ENCODE data around the gene CHST13.
"Not testable (repeated sequence)": the region's sequence is repeated elsewhere in the genome, so short reads cannot be mapped to it uniquely, and the experiment has no call there.

CHST13 gene

DNA sequence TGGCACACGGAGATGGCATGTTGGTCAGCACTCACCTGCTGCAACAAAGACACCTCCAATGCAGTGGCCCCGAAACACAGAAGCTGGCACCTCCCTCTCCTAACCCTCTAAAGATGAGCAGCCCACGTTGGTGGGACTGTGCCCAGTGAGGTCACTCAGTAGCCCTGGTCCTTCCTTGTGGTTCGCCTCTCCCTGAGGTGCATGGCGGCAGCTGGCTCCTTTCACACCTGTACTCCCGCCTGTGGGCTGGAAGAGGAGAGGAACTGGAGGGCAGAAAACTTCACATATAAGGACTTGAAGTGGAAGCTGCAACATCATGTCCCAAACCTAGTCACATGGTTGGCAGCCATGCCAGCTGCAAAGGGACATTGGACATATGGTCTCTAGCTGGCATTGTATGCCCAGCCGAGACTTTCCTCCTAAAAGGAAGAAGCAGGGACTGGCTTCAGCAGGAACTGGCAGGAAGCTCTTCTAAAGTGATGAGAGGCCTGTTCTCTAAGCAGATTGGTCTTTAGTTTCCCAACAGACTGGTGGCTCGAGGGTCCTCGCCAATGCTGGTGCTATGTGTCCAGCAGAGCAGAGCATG lies 45.5 kb downstream of the CHST13 start:
- DNase-seq (ENCODE audit: insufficient read length, low spot score): no peak
- TF ChIP-seq POLR2AphosphoS5 (IDR thresholded peaks at IDR 0.05; ENCODE audit: low read depth, low read length): no peak
- TF ChIP-seq SPI1 (IDR thresholded peaks at IDR 0.05; ENCODE audit: low read depth, low read length): no peak
- TF ChIP-seq TAF1 (IDR thresholded peaks at IDR 0.05; ENCODE audit: low read depth, low read length): no peak
- no peak for TF ChIP-seq POU2F2 (IDR thresholded peaks at IDR 0.05; ENCODE audit: low read depth, low read length)
- TF ChIP-seq POLR2A (IDR thresholded peaks at IDR 0.05; ENCODE audit: low read depth, low read length): no peak
- TF ChIP-seq PAX5 (IDR thresholded peaks at IDR 0.05; ENCODE audit: insufficient read depth, low read length, severe bottlenecking): no peak
- no peak for FAIRE-seq

DNA sequence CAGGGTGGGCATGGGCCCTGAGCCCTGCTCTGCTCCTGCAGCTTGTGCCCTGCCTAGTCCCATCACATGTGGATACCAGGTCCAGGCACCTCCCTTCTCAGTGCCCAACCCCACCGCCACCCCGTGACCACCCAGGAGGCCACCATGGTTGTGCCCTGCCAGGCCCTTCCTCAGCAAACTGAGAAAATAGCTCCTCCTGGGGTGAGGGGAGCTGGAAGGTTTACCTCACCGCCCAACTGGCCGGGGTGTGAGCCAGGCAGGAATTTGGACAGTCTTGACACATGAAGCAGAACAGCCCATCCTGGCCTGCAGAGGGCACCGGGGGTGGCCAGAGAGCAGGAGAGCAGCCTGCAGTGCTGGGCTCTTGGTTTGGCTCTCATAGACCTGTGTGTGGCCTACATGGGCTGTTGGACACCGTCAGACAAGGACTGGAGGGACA lies 46.2 kb downstream of the CHST13 start:
- no peak for FAIRE-seq
- TF ChIP-seq TAF1 (IDR thresholded peaks at IDR 0.05; ENCODE audit: low read depth, low read length) (no peak), POLR2A (IDR thresholded peaks at IDR 0.05; ENCODE audit: low read depth, low read length) (no peak), SPI1 (IDR thresholded peaks at IDR 0.05; ENCODE audit: low read depth, low read length) (no peak), POLR2AphosphoS5 (IDR thresholded peaks at IDR 0.05; ENCODE audit: low read depth, low read length) (no peak), PAX5 (IDR thresholded peaks at IDR 0.05; ENCODE audit: insufficient read depth, low read length, severe bottlenecking) (no peak), POU2F2 (IDR thresholded peaks at IDR 0.05; ENCODE audit: low read depth, low read length) (no peak)

GRCh38 chr3:126571078-126571477 lies 47.1 kb downstream of the CHST13 start:
- FAIRE-seq (no peak), DNase-seq (ENCODE audit: insufficient read length, low spot score) (no peak)
- TF ChIP-seq POLR2AphosphoS5 (IDR thresholded peaks at IDR 0.05; ENCODE audit: low read depth, low read length) (no peak), POU2F2 (IDR thresholded peaks at IDR 0.05; ENCODE audit: low read depth, low read length) (no peak), PAX5 (IDR thresholded peaks at IDR 0.05; ENCODE audit: insufficient read depth, low read length, severe bottlenecking) (no peak), SPI1 (IDR thresholded peaks at IDR 0.05; ENCODE audit: low read depth, low read length) (no peak), POLR2A (IDR thresholded peaks at IDR 0.05; ENCODE audit: low read depth, low read length) (no peak)

More for the DNA sequence above, 46.2 kb downstream of the CHST13 start:
- no peak for DNase-seq (ENCODE audit: insufficient read length, low spot score)

DNA sequence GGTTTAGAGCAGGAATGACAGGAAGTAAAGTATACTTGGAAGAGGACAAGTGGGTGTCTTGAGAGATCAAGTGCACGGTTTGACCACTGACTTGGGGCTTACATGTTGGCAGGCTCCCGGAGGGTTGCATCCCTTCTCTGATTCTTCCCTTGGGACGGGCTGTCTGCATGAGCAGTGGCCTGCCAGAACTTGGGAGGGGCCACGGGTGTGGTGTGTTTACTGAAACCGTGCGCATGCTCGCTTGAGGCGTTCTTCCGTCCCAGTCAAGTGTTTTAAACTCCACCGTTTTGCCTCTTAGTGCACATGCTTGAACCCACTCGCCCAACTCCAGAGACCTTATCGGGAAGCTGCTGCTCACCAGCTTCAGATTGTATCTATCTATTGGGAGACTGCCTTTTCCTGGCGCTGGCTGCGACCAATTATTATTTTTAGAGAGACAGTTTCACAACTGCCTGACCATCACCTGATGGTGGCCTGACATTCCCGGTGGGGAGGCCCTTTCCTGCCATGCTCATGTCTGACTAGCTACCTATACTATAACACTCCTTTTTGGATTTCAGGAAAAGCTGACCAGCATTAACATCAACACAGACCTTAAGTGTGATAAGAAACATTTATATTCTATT lies 49.6 kb downstream of the CHST13 start:
- no peak for DNase-seq (ENCODE audit: insufficient read length, low spot score)
- no peak for FAIRE-seq
- no peak for TF ChIP-seq POU2F2 (IDR thresholded peaks at IDR 0.05; ENCODE audit: low read depth, low read length)

GRCh38 chr3:126577261-126577660 lies 53.3 kb downstream of the CHST13 start:
- no peak for DNase-seq (ENCODE audit: insufficient read length, low spot score)
- TF ChIP-seq SPI1 (IDR thresholded peaks at IDR 0.05; ENCODE audit: low read depth, low read length) (no peak), POLR2AphosphoS5 (IDR thresholded peaks at IDR 0.05; ENCODE audit: low read depth, low read length) (no peak)
- FAIRE-seq: no peak

DNA sequence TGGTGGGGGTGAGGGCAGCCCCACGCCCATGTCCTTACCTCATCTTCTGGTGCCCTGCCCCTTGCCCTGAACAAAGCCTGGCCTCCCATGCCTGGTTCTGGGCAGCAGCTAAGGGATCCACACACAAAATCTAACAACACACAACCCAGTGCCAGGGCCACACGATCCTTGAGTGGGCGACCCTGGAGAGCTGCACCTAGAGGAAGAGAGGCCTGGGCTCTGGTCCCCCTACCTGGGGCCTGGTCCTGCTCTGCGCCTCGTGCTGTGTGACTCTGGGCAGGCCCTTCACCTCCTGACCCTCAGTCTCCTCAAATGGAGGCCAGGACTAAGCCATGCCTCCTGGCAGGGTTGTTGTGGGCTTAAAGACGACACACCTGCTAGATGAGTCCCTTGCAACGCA lies 54.7 kb downstream of the CHST13 start:
- no peak for DNase-seq (ENCODE audit: insufficient read length, low spot score)
- TF ChIP-seq POLR2A (IDR thresholded peaks at IDR 0.05; ENCODE audit: low read depth, low read length) (no peak), SPI1 (IDR thresholded peaks at IDR 0.05; ENCODE audit: low read depth, low read length) (no peak), POU2F2 (IDR thresholded peaks at IDR 0.05; ENCODE audit: low read depth, low read length) (no peak), TAF1 (IDR thresholded peaks at IDR 0.05; ENCODE audit: low read depth, low read length) (no peak), PAX5 (IDR thresholded peaks at IDR 0.05; ENCODE audit: insufficient read depth, low read length, severe bottlenecking) (no peak), POLR2AphosphoS5 (IDR thresholded peaks at IDR 0.05; ENCODE audit: low read depth, low read length) (no peak)
- FAIRE-seq: no peak

DNA sequence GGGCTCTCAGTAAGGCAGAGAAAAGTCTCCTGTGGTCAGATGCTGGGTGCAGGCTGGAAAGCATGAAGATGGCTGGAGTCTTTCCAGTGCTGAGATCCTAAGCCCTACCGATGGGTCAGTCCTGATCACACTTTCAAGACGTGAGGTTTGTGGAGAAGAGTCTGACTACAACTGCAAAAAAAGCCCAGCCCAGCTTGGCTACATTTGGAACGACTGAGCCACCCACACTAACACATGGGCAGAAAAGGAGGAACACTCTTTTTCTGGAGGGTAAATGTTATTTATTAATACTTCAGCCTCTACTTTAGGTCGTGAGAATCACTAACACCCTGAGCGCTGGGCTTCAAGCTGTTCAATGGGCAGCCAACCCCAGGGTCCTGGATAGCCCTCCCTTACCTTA lies 56.8 kb downstream of the CHST13 start:
- FAIRE-seq: no peak
- DNase-seq (ENCODE audit: insufficient read length, low spot score): no peak
- no peak for TF ChIP-seq SPI1 (IDR thresholded peaks at IDR 0.05; ENCODE audit: low read depth, low read length)
- TF ChIP-seq POU2F2 (IDR thresholded peaks at IDR 0.05; ENCODE audit: low read depth, low read length): no peak
- TF ChIP-seq TAF1 (IDR thresholded peaks at IDR 0.05; ENCODE audit: low read depth, low read length): no peak
- no peak for TF ChIP-seq PAX5 (IDR thresholded peaks at IDR 0.05; ENCODE audit: insufficient read depth, low read length, severe bottlenecking)
- TF ChIP-seq POLR2AphosphoS5 (IDR thresholded peaks at IDR 0.05; ENCODE audit: low read depth, low read length): no peak
- no peak for TF ChIP-seq POLR2A (IDR thresholded peaks at IDR 0.05; ENCODE audit: low read depth, low read length)

DNA sequence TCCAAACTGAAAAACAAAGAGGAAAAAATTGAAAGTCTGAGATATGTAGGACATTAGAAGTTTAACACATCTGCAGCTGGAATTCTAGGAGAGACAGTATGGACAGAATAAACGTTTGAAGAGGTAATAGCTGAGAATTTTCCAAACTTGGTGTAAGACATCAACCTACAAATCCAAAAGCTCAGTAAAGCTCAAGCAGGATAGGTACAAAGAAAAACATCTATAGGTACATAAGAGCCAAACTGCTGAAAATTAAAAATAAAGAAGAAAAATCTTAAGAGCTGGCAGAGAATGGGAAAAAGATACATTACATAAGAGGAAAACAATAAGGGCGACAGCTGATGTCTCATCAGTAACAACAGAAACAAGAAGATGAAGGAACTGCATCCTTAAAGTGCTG lies 57.6 kb downstream of the CHST13 start:
- no peak for TF ChIP-seq TAF1 (IDR thresholded peaks at IDR 0.05; ENCODE audit: low read depth, low read length)
- TF ChIP-seq SPI1 (IDR thresholded peaks at IDR 0.05; ENCODE audit: low read depth, low read length): no peak
- no peak for TF ChIP-seq POU2F2 (IDR thresholded peaks at IDR 0.05; ENCODE audit: low read depth, low read length)
- TF ChIP-seq POLR2AphosphoS5 (IDR thresholded peaks at IDR 0.05; ENCODE audit: low read depth, low read length): no peak
- TF ChIP-seq PAX5 (IDR thresholded peaks at IDR 0.05; ENCODE audit: insufficient read depth, low read length, severe bottlenecking): no peak
- TF ChIP-seq POLR2A (IDR thresholded peaks at IDR 0.05; ENCODE audit: low read depth, low read length): no peak
- no peak for FAIRE-seq
- no peak for DNase-seq (ENCODE audit: insufficient read length, low spot score)

GRCh38 chr3:126582311-126582710 lies 58.4 kb downstream of the CHST13 start:
- TF ChIP-seq SPI1 (IDR thresholded peaks at IDR 0.05; ENCODE audit: low read depth, low read length): no peak
- TF ChIP-seq TAF1 (IDR thresholded peaks at IDR 0.05; ENCODE audit: low read depth, low read length): no peak
- TF ChIP-seq POLR2AphosphoS5 (IDR thresholded peaks at IDR 0.05; ENCODE audit: low read depth, low read length): no peak
- no peak for TF ChIP-seq PAX5 (IDR thresholded peaks at IDR 0.05; ENCODE audit: insufficient read depth, low read length, severe bottlenecking)
- TF ChIP-seq POU2F2 (IDR thresholded peaks at IDR 0.05; ENCODE audit: low read depth, low read length): no peak
- TF ChIP-seq POLR2A (IDR thresholded peaks at IDR 0.05; ENCODE audit: low read depth, low read length): no peak
- FAIRE-seq: no peak
- DNase-seq (ENCODE audit: insufficient read length, low spot score): no peak

- FAIRE-seq; DNase-seq (ENCODE audit: insufficient read length, low spot score): not testable (repeated sequence)
These were observed 67.6 kb downstream of the CHST13 start for GRCh38 chr3:126591515-126591914.
